22Rv1 (cell line): ENCODE results near the gene RTN4R.
"Not testable (repeated sequence)": the region's sequence is repeated elsewhere in the genome, so short reads cannot be mapped to it uniquely, and the experiment has no call there.

ENCODE experiments used
- H3K27ac ChIP-seq: fragments of 450-650 bp; 2 replicates; pipeline ENCODE4 v1.5.1; 2017
- CTCF ChIP-seq: fragments of 450-650 bp; IDR thresholded peaks from 2 replicates; pipeline ENCODE4 v1.5.1; 2017; ENCODE audit warnings: mild to moderate bottlenecking
- ZFX ChIP-seq: fragments of 450-650 bp; IDR thresholded peaks from 2 replicates; pipeline ENCODE4 v1.6.1; 2017; ENCODE audit warnings: antibody characterized with exemption, borderline replicate concordance

The RTN4R gene

GRCh38 chr22:20312396-20313191 is 44.5 kb upstream of the RTN4R start:
- H3K27ac ChIP-seq: no peak overlapping the region
- TF ChIP-seq ZFX (no peak), CTCF (no peak)

DNA sequence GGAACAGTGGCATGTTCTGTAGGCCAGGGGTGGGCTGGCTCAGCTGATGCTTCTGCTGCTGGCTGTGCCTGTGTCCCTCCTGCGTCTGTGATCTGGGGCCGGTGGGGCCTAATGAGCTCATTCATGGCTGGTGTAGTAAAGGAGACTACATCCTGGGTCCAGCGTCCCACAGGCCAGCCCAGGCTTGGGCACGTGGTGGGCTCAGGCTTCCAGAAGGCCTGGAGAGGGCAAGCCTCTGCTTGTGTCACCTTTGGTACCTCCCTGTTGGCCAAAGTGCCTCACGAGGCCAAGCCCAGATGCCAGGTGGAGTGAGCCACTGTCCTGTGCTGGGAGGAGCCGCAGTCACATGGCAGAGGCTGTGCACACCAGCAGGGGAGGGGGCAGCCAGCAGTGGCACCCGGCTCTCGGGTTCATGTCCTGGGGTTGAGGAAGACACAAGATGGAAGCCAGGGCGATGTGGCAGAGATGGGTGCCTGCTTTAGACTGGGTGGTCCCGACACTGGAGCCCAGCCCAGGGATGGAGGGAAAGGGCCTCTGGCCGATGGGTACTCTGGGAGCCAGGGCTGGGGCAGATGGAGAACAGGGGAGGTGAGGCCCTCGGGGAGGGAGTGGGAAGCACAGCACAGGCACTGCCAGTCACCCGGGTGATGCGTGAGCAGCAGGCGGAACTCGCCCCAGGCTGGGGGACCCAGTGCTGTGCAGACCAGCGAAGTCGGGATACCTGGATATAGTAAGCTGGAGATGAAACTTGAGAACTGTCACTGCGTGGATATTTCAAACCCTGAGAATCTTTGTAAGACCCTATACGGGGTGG is 43.3 kb upstream of the RTN4R start:
- not testable (repeated sequence) for H3K27ac ChIP-seq

- H3K27ac ChIP-seq: not testable (repeated sequence)
These were observed 42.7 kb upstream of the RTN4R start for GRCh38 chr22:20310773-20311172.

GRCh38 chr22:20310180-20310579 is 42.1 kb upstream of the RTN4R start:
- H3K27ac ChIP-seq: not testable (repeated sequence)

DNA sequence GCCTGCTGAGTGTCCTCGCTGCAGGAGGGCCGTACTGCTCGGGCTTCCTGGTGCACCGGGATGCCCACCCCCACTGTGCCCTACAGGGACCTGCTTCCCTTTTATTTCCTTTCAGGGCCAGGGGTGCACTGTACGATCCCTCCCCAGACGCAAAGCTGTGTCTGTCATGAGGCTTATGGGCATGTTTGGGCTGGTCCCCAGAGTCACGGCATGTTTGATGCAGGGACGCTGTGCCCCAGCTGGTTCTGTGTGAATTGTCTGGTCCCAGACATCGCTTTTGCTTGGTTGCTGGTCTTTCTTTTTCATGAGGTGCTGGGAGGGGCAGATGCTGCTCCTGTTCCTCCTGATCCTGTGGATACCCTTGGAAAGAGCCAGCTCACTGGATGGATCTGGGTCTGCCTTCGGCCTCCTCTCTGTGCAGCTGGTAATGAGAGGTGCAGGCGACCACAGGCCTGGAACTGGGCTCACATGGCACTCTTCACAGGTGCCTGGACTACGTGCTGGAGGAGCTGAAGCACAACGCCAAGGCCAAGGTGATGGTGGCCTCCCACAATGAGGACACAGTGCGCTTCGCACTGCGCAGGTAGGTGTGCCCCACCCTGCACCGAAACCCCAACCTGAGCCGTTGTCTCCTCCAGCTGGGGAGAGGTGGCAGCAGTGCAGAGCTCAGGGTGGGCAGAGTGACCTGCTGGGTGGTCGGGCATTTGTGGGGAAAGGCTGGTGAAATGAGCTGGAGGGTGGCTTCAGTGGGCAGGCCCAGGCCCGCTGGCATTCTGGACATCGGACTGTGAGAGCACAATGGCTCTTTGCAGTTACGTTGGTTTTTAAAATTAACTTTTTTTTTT is 40.9 kb upstream of the RTN4R start:
- H3K27ac ChIP-seq: not testable (repeated sequence)

GRCh38 chr22:20307448-20308447 is 39.6 kb upstream of the RTN4R start:
- H3K27ac ChIP-seq: not testable (repeated sequence)

- not testable (repeated sequence) for H3K27ac ChIP-seq
These were observed 38.7 kb upstream of the RTN4R start for GRCh38 chr22:20306646-20307447.

- TF ChIP-seq CTCF (no peak), ZFX (no peak)
- H3K27ac ChIP-seq: no peak overlapping the region
These were observed 38.0 kb upstream of the RTN4R start for GRCh38 chr22:20305894-20306645.

DNA sequence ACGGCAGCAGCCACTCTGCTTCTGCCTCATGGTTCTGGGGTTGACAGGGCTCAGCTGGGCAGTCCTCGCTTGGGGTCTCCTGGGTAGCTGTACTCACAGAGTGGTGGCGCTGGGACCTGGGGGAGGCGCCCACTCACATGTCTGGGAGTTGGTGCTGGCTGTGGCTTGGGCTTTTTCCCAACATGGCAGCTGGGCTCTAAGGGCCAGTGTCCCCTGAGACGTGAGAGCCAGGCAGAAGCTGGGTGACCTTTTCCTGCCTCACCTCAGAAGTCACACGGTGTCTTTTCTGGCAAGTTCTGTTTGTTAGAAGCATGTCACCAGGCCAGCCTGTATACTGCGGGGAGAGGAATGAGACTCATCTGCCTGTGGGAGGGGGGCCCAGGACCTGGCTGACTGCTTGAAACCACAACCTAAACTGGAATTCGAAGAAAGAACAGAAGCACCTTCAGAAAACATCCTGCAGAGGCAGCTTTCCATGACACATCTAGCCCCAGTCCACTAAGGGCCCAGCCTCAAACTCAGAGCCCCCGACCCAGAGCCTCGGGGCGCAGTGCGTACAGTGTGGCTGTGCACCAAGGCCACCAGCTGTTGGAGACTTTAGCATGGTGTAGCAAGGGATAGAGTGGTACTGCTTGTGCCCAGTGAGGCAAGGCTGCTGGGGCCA is 37.2 kb upstream of the RTN4R start:
- not testable (repeated sequence) for H3K27ac ChIP-seq
